IPS-15b (cell line): ENCODE data around the gene CHST5.
"Not testable (repeated sequence)": the region's sequence is repeated elsewhere in the genome, so short reads cannot be mapped to it uniquely, and the experiment has no call there.

Source experiments
- H3K27me3 ChIP-seq: one replicate; pipeline ENCODE4 v1.6.1; 2013; ENCODE audit warnings: low read length; ENCODE audit not compliant: control insufficient read depth, insufficient read depth
- H3K36me3 ChIP-seq: one replicate; pipeline ENCODE4 v1.6.1; 2013; ENCODE audit warnings: low read length; ENCODE audit not compliant: control insufficient read depth, insufficient read depth
- H3K4me1 ChIP-seq: one replicate; pipeline ENCODE4 v1.6.1; 2013; ENCODE audit warnings: mild to moderate bottlenecking, low read length; ENCODE audit not compliant: control insufficient read depth, insufficient read depth
- H3K4me3 ChIP-seq: one replicate; pipeline ENCODE4 v1.5.1; 2013; ENCODE audit warnings: low read depth, low read length
- H3K9ac ChIP-seq: one replicate; pipeline ENCODE4 v1.6.1; 2013; ENCODE audit warnings: low read depth, mild to moderate bottlenecking, low read length
- H3K9me3 ChIP-seq: one replicate; pipeline ENCODE4 v1.6.1; 2013; ENCODE audit warnings: mild to moderate bottlenecking, low read length; ENCODE audit not compliant: control insufficient read depth, insufficient read depth

CHST5 gene

GRCh38 chr16:75545879-75546278 is 10.0 kb upstream of the CHST5 start:
- H3K36me3 ChIP-seq, H3K9me3 ChIP-seq, H3K27me3 ChIP-seq, H3K4me3 ChIP-seq, H3K9ac ChIP-seq, H3K4me1 ChIP-seq: not testable (repeated sequence)

GRCh38 chr16:75542462-75542861 is 6.6 kb upstream of the CHST5 start:
- not testable (repeated sequence) for H3K4me3 ChIP-seq, H3K4me1 ChIP-seq, H3K36me3 ChIP-seq, H3K9ac ChIP-seq, H3K9me3 ChIP-seq, H3K27me3 ChIP-seq

- no peak overlapping the region for H3K4me3 ChIP-seq
- no peaks in the 10 kb centered on the region for H3K9me3 ChIP-seq
- H3K27me3 ChIP-seq: no peaks in the 10 kb centered on the region
- H3K9ac ChIP-seq: no peak overlapping the region
- H3K36me3 ChIP-seq: no peaks in the 10 kb centered on the region
- H3K4me1 ChIP-seq: no peaks in the 10 kb centered on the region
These were observed 5.3 kb upstream of the CHST5 start for GRCh38 chr16:75541236-75541635.

- not testable (repeated sequence) for H3K4me1 ChIP-seq, H3K27me3 ChIP-seq, H3K9me3 ChIP-seq, H3K36me3 ChIP-seq, H3K4me3 ChIP-seq, H3K9ac ChIP-seq
These were observed 3.1 kb upstream of the CHST5 start for GRCh38 chr16:75538882-75539565.

GRCh38 chr16:75537776-75538175 is 1.9 kb upstream of the CHST5 start:
- Histone ChIP-seq H3K27me3 (peaks cover 2% of the 10 kb centered on the region), H3K4me3 (no peak overlapping the region), H3K36me3 (no peaks in the 10 kb centered on the region), H3K4me1 (peaks cover 4% of the 10 kb centered on the region), H3K9me3 (no peaks in the 10 kb centered on the region), H3K9ac (no peak overlapping the region)

- peaks cover 4% of the 10 kb centered on the region for H3K4me1 ChIP-seq
- no peak overlapping the region for H3K4me3 ChIP-seq
- H3K9ac ChIP-seq: no peak overlapping the region
- H3K27me3 ChIP-seq: peaks cover 2% of the 10 kb centered on the region
- H3K9me3 ChIP-seq: no peaks in the 10 kb centered on the region
- no peaks in the 10 kb centered on the region for H3K36me3 ChIP-seq
These were observed 581 bp downstream of the CHST5 start for GRCh38 chr16:75535211-75535843.

GRCh38 chr16:75534560-75535205 is 1.2 kb downstream of the CHST5 start:
- Histone ChIP-seq H3K36me3 (no peaks in the 10 kb centered on the region), H3K27me3 (peaks cover 2% of the 10 kb centered on the region), H3K9ac (no peak overlapping the region), H3K4me1 (peaks cover 4% of the 10 kb centered on the region), H3K4me3 (no peak overlapping the region), H3K9me3 (no peaks in the 10 kb centered on the region)

GRCh38 chr16:75532791-75533190 is 3.1 kb downstream of the CHST5 start:
- Histone ChIP-seq H3K9ac (peak overlapping the region; percentile 37), H3K27me3 (peaks cover 2% of the 10 kb centered on the region), H3K36me3 (no peaks in the 10 kb centered on the region), H3K4me1 (peaks cover 4% of the 10 kb centered on the region), H3K9me3 (no peaks in the 10 kb centered on the region), H3K4me3 (no peak overlapping the region)

GRCh38 chr16:75532142-75532765 is 3.7 kb downstream of the CHST5 start:
- H3K36me3 ChIP-seq: no peaks in the 10 kb centered on the region
- H3K4me1 ChIP-seq: peaks cover 4% of the 10 kb centered on the region
- peaks cover 2% of the 10 kb centered on the region for H3K27me3 ChIP-seq
- H3K9ac ChIP-seq: peak overlapping the region; percentile 37
- H3K4me3 ChIP-seq: no peak overlapping the region
- no peaks in the 10 kb centered on the region for H3K9me3 ChIP-seq

GRCh38 chr16:75529959-75530358 is 5.9 kb downstream of the CHST5 start:
- no peaks in the 10 kb centered on the region for H3K36me3 ChIP-seq
- H3K9ac ChIP-seq: no peak overlapping the region
- no peaks in the 10 kb centered on the region for H3K4me1 ChIP-seq
- peaks cover under 1% of the 10 kb centered on the region for H3K27me3 ChIP-seq
- no peaks in the 10 kb centered on the region for H3K9me3 ChIP-seq
- H3K4me3 ChIP-seq: no peak overlapping the region

GRCh38 chr16:75529056-75529905 is 6.6 kb downstream of the CHST5 start:
- H3K36me3 ChIP-seq: no peaks in the 10 kb centered on the region
- H3K9me3 ChIP-seq: no peaks in the 10 kb centered on the region
- H3K4me3 ChIP-seq: no peak overlapping the region
- H3K4me1 ChIP-seq: no peaks in the 10 kb centered on the region
- H3K27me3 ChIP-seq: no peaks in the 10 kb centered on the region
- H3K9ac ChIP-seq: no peak overlapping the region
